K562 (cell line): ENCODE data around the gene PDPK1. TPM values are rescaled to one million over a fixed set of nuclear protein-coding genes. Genes with fewer than 3 reads are reported as not detected.
A peak's percentile ranks its signal among the peaks of the same experiment; 100 is the strongest.

ENCODE experiments used
- AFF1 ChIP-seq, 2 experiments: fragments of 450-650 bp; IDR thresholded peaks; 2 replicates each; pipeline ENCODE4 v1.6.1; 2018; ENCODE audit warnings: mild to moderate bottlenecking in 2 of 2, low read depth in 1 of 2; ENCODE audit not compliant: partially characterized antibody in 2 of 2
- DIDO1 ChIP-seq: fragments of 450-650 bp; IDR thresholded peaks from 2 replicates; pipeline ENCODE4 v1.6.1; 2016; ENCODE audit warnings: low read depth, missing biosample characterization, missing genetic modification characterization
- ELK3 ChIP-seq: fragments of 450-650 bp; formaldehyde crosslinking; IDR thresholded peaks from 2 replicates; pipeline ENCODE4 v1.4.0; 2020; ENCODE audit warnings: mild to moderate bottlenecking
- GABPA ChIP-seq: fragments of 200-800 bp; sonication (Bioruptor generic); conservative IDR thresholded peaks from 2 replicates; pipeline ENCODE4 v1.6.1; 2016; ENCODE audit warnings: low read depth, missing genetic modification characterization, missing compliant biosample characterization
- MAZ ChIP-seq, 2 experiments: fragments of 450-650 bp in 1 of 2; sonication (generic) in 1 of 2; formaldehyde crosslinking; IDR thresholded peaks in 1 of 2; conservative IDR thresholded peaks in 1 of 2; 2 replicates each; pipeline versions ENCODE4 v1.4.0 to v1.5.0; 2020; ENCODE audit warnings: mild to moderate bottlenecking in 1 of 2, missing genetic modification reagents in 1 of 2
- MCM2 ChIP-seq: fragments of 450-650 bp; IDR thresholded peaks from 2 replicates; pipeline ENCODE4 v1.6.1; 2017; ENCODE audit warnings: low read depth, mild to moderate bottlenecking
- MYC ChIP-seq, 2 experiments: fragments of 250-450 bp in 1 of 2; sonication (Bioruptor Pico) in 1 of 2; IDR thresholded peaks; 2 replicates each; pipeline versions ENCODE4 v1.5.1 to v1.6.1; 2012 to 2021; ENCODE audit warnings: low read depth in 2 of 2, borderline replicate concordance in 1 of 2, improper control_type of control experiment in 1 of 2, low read length in 1 of 2, mild to moderate bottlenecking in 1 of 2, moderate library complexity in 1 of 2
- POLR2AphosphoS5 ChIP-seq: IDR thresholded peaks from 2 replicates; pipeline ENCODE4 v1.6.1; 2011; ENCODE audit warnings: mild to moderate bottlenecking, low read depth, low read length, moderate library complexity; ENCODE audit not compliant: control insufficient read depth, insufficient read depth
- PREB ChIP-seq: sonication (generic); formaldehyde crosslinking; IDR thresholded peaks from 2 replicates; pipeline ENCODE4 v1.8.1; 2023; ENCODE audit warnings: mild to moderate bottlenecking, missing genetic modification reagents
- SMARCA5 ChIP-seq: fragments of 450-650 bp; IDR thresholded peaks from 2 replicates; pipeline ENCODE4 v1.6.1; 2016
- SMARCB1 ChIP-seq: IDR thresholded peaks from 2 replicates; pipeline ENCODE4 v1.6.1; 2011; ENCODE audit warnings: improper control_type of control experiment, low read depth; ENCODE audit not compliant: insufficient read length
- SOX6 ChIP-seq: fragments of 450-650 bp; IDR thresholded peaks from 2 replicates; pipeline ENCODE4 v1.6.1; 2014; ENCODE audit warnings: mild to moderate bottlenecking
- ZBTB17 ChIP-seq: fragments of 450-650 bp; formaldehyde crosslinking; IDR thresholded peaks from 2 replicates; pipeline ENCODE4 v1.4.0; 2020; ENCODE audit warnings: mild to moderate bottlenecking
- polyA plus RNA-seq, 8 experiments: library from polyadenylated mRNA; depleted of rRNA in 4 of 8; stranded (reverse) in 5 of 8; unstranded in 3 of 8; fragments of >200 nt; fragmentation: Nextera tagmentation in 2 of 8; fragmentation: Illumina TruSeq in 1 of 8; extraction: Ambion mirVana in 2 of 8; extraction: Trizol in 1 of 8; gene quantifications; 2 replicates each; pipeline versions ENCODE4 v1.2.1 to v1.2.3, GENCODE V29; 2011 to 2014; ENCODE audit warnings: inconsistent platforms in 1 of 8, missing spikeins in 1 of 8
- total RNA-seq, 7 experiments: library from RNA; depleted of rRNA in 6 of 7; stranded (reverse); fragments of >200 nt in 6 of 7; fragmentation: Illumina TruSeq in 2 of 7; extraction: Trizol in 2 of 7; gene quantifications; 2 replicates each; pipeline versions ENCODE4 v1.2.1 to v1.2.3, GENCODE V29; 2011 to 2021; ENCODE audit warnings: low replicate concordance in 1 of 7
- TF ChIP-seq, protein P1 (sequence below): sonication (generic); formaldehyde crosslinking; IDR thresholded peaks from 2 replicates; pipeline ENCODE4 v1.5.0; 2020; ENCODE audit warnings: missing genetic modification reagents
- TF ChIP-seq, protein P2 (sequence below): fragments of 450-650 bp; conservative IDR thresholded peaks from 2 replicates; pipeline ENCODE4 v1.6.1; 2016; ENCODE audit warnings: missing genetic modification characterization, low read depth, mild to moderate bottlenecking, control low read depth, missing compliant biosample characterization

Gene PDPK1
- total and polyA plus RNA-seq, 9 of the 15 experiments (the other 6 are each of a cell fraction or from before 2014, with no cell fraction given) = 4.0 to 37.2 (median 18.7) TPM

GRCh38 chr16:2513405-2514332, 24.2 kb upstream of the PDPK1 start, which contains the start of gene ATP6V0C (continued):
- TF ChIP-seq, protein P1, sequence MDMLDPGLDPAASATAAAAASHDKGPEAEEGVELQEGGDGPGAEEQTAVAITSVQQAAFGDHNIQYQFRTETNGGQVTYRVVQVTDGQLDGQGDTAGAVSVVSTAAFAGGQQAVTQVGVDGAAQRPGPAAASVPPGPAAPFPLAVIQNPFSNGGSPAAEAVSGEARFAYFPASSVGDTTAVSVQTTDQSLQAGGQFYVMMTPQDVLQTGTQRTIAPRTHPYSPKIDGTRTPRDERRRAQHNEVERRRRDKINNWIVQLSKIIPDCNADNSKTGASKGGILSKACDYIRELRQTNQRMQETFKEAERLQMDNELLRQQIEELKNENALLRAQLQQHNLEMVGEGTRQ = peak; percentile 95
- TF ChIP-seq ZBTB17 (CRISPR knock-in tag) (0 out of 2 replicates have a peak, but pooled peaks have one; percentile 44), POLR2AphosphoS5 (peak; percentile 90), MAZ (CRISPR knock-in tag; conservative IDR thresholded peaks at IDR 0.05 in 1 of 2, IDR thresholded peaks at IDR 0.05 in 1 of 2) (peak in 1 of 2 experiments; percentile 91; a peak in 3 of 4 replicates), MYC (IDR thresholded peaks at IDR 0.05; ENCODE audit: low read depth, low read length) (peak; percentile 14; the same call in 1 of the 2 replicates), MYC (CRISPR knock-in tag; IDR thresholded peaks at IDR 0.05; ENCODE audit: borderline replicate concordance, low read depth) (no peak), SMARCA5 (no peak), PREB (0 out of 2 replicates have a peak, but pooled peaks have one; percentile 83), AFF1 (IDR thresholded peaks at IDR 0.05; ENCODE audit: low read depth in 1 of 2, partially characterized antibody in 2 of 2) (no peak), GABPA (peak; percentile 75), MCM2 (no peak), ELK3 (CRISPR knock-in tag) (no peak), DIDO1 (no peak), SOX6 (peak; percentile 46), SMARCB1 (no peak)
- TF ChIP-seq, protein P2, sequence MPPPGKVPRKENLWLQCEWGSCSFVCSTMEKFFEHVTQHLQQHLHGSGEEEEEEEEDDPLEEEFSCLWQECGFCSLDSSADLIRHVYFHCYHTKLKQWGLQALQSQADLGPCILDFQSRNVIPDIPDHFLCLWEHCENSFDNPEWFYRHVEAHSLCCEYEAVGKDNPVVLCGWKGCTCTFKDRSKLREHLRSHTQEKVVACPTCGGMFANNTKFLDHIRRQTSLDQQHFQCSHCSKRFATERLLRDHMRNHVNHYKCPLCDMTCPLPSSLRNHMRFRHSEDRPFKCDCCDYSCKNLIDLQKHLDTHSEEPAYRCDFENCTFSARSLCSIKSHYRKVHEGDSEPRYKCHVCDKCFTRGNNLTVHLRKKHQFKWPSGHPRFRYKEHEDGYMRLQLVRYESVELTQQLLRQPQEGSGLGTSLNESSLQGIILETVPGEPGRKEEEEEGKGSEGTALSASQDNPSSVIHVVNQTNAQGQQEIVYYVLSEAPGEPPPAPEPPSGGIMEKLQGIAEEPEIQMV = no peak
